Stimulated activated CD8-positive, alpha-beta memory T cell treated with anti-CD3 and anti-CD28 coated beads, Interleukin-15, amount 100 ng/mL, for 24 hours (primary cell): ENCODE results near the gene THSD4.

Source experiments
- DNase-seq: peaks from one replicate; pipeline ENCODE4 v3.0.0-alpha.2; 2020; ENCODE audit warnings: low read depth

The THSD4 gene

DNA sequence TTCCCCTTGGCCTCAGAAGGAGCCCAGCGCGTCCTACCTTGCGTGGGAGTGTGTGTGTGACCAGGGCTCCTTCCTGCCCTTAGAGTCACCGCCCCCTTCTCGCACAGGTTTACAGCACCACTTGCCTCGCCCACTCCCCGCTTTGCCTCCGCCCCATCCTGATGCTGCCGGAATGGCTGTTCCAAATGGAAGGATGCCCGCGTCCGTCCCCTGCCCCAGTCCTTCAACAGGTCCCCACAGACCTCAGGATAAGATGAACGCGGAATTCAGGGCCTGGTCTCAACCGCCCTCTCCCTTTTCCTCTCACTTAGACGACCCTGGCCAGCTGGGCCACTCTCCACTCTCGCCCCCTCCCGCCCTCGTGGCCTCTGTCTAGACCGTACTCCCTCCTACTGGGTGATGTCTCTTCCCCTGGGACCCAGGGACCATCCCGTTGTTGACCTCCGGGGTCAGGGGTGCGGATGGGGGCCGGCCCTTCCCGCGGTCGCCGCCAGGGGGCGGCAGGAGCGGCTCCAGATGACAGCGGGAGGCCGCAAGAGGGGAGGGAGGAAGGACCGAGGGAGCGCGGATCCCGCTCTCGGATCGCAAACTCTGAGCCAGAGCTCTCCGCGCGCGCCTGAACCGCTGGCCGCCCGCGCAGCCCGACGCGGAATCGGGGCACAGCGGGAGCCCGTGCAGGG is at the start of gene THSD4:
Gene THSD4 (plus strand): TSS at position 585 of the 680 bp plus-strand sequence.
- peak; percentile 33 for DNase-seq

DNA sequence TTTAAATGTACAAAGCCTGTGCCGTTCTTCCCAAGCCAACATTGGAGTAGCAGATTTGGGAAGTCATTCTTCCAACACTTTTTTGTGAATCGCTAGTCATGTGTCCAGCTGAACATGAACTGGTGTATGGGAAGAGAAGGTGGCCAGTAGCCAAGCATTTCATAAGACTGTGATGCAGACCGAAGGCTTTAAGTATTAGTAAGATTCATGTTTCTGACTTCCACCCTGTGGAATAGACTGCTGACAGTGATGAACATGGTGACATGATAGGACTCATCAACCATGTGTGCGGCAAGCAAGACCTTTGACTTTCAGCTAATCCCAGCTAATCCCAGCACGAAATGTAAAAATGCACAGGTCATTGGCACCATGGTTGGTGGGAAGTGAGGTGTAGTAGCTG is 48.3 kb upstream of the THSD4 start:
- no peak for DNase-seq

DNA sequence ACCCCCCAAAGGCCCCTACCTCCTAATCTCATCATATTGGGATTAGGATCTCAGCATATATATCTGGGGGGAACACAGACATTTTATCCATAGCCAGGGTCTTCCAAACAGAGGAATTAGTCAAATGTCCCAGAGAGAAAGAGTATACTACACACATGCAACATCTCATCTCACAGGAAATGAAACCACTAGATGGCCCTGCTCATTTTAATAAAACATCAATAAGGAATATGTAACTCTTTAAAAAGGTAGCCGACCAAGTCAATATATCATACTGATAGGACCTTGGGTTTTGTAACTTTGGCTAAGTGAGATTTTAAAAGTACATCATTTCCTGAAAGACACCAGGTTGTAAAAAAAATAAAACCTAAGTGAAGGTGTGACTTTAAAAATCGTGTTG is 45.6 kb upstream of the THSD4 start:
- DNase-seq, result no peak

GRCh38 chr15:71071529-71071928 is 43.7 kb upstream of the THSD4 start:
- no peak for DNase-seq

GRCh38 chr15:71072423-71072822 is 42.8 kb upstream of the THSD4 start:
- DNase-seq, result no peak

GRCh38 chr15:71078506-71079207 is 36.6 kb upstream of the THSD4 start:
- DNase-seq, result no peak

DNA sequence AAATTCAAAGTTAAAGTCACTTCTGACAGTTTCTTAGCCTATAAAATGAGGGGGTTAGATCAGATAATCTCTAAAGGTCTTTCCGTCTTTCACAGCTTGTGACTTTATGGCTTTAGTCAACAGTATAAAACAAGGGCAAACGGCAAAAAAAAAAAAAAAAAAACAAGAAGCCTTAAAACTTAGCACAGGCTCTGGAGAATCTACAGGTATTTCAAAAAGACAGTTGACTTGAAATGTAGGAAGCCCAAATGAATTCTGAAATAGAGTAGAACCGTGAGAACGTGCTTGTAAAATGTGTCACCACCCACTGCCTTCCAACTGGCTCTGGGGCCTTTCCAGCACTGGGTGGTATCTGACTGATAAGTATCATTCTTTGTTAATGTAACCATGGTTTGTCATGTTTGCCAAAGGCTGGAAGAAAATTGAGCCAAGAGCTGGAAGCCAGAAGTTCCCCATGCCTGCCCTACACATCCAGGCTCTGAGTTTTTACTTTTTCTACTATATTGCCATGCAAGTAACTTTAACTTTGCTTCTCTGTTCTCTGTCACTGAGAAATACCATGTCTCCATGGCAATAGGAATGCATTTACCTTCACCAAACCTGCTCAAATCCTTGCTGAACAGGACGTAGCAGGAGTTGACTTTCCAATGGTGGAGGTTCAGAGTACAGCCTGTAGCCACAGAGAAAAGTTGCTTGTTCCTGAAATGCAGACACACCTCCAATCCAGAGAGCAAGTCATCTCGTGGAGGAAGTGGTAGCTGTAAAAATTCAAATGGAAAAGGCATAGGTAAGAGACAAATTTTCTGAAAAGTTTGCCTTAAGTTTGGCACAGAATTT is 35.8 kb upstream of the THSD4 start:
- DNase-seq, result no peak

GRCh38 chr15:71080166-71080565 is 35.1 kb upstream of the THSD4 start:
- DNase-seq, result no peak

GRCh38 chr15:71080705-71081104 is 34.6 kb upstream of the THSD4 start:
- no peak for DNase-seq

GRCh38 chr15:71082803-71083202 is 32.5 kb upstream of the THSD4 start:
- no peak for DNase-seq

GRCh38 chr15:71083349-71083748 is 31.9 kb upstream of the THSD4 start:
- no peak for DNase-seq

DNA sequence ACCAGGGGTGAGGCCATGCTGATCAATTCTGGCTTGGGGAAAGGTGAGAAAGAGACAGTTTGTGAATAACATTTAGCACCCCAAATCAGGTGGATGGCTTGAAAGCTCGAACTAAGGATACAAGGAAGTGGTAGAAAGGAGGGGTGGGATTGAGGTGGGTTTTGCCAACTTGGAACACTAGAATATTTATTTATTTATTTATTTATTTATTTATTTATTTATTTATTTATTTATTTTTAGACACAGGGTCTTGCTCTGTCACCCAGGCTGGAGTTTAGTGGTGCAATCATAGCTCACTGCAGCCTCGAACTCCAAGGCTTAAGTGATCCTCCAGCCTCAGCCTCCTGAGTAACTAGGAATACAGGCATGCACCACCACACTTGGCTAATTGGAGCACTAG is 31.0 kb upstream of the THSD4 start:
- DNase-seq, result no peak

- no peak for DNase-seq
Observed at GRCh38 chr15:71085809-71086208, 29.5 kb upstream of the THSD4 start.

DNA sequence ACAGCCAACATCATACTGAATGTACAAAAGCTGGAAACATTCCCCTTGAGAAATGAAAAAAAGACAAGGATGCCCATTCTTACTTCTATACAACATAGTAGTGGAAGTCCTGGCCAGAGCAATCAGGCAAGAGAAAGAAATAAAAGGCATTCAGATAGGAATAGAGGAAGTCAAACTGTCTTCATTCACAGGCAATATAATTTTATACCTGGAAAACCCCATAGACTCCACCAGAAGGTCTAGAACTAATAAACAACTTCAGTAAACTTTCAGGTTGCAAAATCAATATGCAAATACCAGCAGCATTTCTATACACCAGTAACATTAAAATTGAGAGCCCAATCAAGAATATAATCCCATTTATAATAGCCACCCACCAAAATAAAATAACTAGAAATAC is 27.1 kb upstream of the THSD4 start:
- DNase-seq, result no peak

GRCh38 chr15:71088683-71089082 is 26.6 kb upstream of the THSD4 start:
- no peak for DNase-seq

GRCh38 chr15:71089801-71090200 is 25.5 kb upstream of the THSD4 start:
- no peak for DNase-seq

DNA sequence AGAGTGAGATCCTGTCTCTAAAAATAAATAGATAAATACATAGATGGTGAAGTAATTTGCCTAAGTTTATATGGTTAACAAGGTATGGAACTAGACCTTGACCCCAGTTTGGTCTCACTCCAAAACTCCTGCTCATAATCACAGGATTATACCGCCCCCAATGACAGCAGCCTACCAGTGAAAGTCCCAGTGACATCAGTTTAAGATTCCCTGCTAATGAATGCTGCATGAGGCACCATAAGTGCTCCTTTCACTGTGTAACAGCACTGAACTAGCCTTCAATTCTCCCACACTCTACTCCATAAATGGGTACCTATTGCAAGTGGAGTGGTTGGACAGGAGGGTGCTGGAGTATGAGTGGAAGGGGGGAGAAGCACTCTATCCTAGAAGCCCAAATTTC is 23.7 kb upstream of the THSD4 start:
- DNase-seq, result no peak

DNA sequence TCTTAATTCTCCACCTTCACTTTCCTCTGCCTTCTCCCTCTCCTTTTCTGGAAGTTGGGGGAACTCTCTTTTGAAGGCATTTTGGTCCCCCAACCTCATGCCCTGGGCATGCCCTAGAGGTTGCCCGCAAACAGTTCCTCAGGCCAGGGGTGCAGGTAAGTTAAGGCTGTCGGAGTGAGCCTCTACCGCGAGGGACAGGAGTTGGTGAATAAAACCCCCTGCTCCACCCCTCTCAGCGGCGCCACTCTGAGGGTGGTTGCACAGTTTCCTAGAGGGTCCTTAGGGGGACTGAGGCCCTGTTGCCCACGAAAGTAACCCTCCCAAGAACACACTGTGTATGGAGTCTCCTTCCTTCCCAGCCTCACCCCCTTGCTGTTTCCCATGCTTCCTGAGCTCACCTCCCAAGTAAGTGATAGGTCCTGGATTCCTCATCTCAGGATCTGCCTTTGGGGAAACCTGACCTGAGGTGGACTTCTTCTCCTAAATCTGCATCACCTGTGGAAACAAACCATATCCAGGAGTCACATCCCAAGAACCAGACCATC is 23.1 kb upstream of the THSD4 start:
- no peak for DNase-seq

GRCh38 chr15:71093054-71094024 is 21.9 kb upstream of the THSD4 start:
- DNase-seq, result no peak

- no peak for DNase-seq
Observed at GRCh38 chr15:71094137-71094536, 21.1 kb upstream of the THSD4 start.

- DNase-seq, result no peak
Observed at GRCh38 chr15:71096676-71097075, 18.6 kb upstream of the THSD4 start.

- no peak for DNase-seq
Observed at GRCh38 chr15:71097890-71098289, 17.4 kb upstream of the THSD4 start.
